Chondrocyte (in vitro differentiated cells): Measurements from ENCODE around the gene LRRC55. TPM values are rescaled to one million over a fixed set of nuclear protein-coding genes. Genes with fewer than 3 reads are reported as not detected.

Experiments used
- DNase-seq: peaks from one replicate; pipeline ENCODE4 v3.0.0; 2021; ENCODE audit warnings: mixed read lengths, low spot score
- H3K27ac Mint-ChIP-seq: one replicate; pipeline ENCODE4 v1.8.0; 2021; ENCODE audit warnings: mild to moderate bottlenecking, moderate library complexity, mixed read lengths; ENCODE audit not compliant: unreplicated experiment
- H3K27me3 Mint-ChIP-seq: 2 replicates; pipeline ENCODE4 v1.8.0; 2021; ENCODE audit warnings: low read depth, mixed read lengths
- H3K36me3 Mint-ChIP-seq: 2 replicates; pipeline ENCODE4 v1.8.0; 2021; ENCODE audit warnings: low read depth, mixed read lengths
- H3K4me1 Mint-ChIP-seq: 2 replicates; pipeline ENCODE4 v1.8.0; 2021; ENCODE audit warnings: low read depth, mild to moderate bottlenecking, mixed read lengths
- H3K4me3 Mint-ChIP-seq: one replicate; pipeline ENCODE4 v1.8.0; 2021; ENCODE audit warnings: mild to moderate bottlenecking, moderate library complexity, mixed read lengths; ENCODE audit not compliant: unreplicated experiment
- H3K9me3 Mint-ChIP-seq: 2 replicates; pipeline ENCODE4 v1.8.0; 2021; ENCODE audit warnings: low read depth, mixed read lengths
- total RNA-seq: library from RNA; stranded (reverse); gene quantifications from 3 replicates; pipeline ENCODE4 v1.2.1, GENCODE V29; 2021
- TF ChIP-seq, protein P1 (sequence below): fragments of 200-600 bp; sonication (generic); IDR thresholded peaks from 2 replicates; pipeline ENCODE4 v1.5.0; 2021; ENCODE audit warnings: antibody characterized with exemption, mild to moderate bottlenecking, moderate library complexity

The LRRC55 gene
- total RNA-seq, 1 donor from 2014 or later = not detected

DNA sequence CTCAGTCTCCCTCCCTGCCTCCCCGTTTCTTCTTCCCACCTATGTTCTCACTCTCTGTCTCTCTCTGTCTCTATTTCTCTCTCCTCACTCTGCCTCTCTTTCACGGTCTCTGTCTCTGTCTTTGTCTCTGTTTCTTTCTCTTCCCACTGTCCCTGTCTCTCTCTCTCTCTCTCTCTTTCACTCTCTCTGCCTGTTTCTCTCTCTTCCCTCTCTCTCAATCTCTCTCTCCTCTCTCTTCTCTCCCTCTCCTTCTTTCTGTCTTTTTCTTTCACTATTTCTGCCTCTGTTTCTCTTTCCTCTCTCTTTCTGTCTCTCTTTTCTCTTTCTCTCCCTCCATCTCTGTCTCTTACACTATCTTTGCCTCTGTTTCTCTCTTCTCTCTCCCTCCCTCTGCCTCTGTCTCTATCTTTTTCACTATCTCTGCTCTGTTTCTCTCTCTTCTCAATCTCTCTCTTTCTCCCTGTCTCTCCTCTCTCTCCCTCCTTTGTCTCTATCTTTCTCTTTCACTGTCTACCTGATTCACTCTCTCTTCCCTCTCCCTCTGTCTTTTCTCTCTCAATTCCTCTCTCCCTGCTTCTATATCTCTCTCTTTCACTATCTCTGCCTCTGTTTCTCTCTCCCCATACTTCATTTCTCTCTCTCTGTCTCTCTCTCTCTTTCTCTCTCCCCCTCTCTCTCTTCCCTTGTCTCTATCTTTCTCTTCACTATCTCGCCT lies 49.9 kb downstream of the LRRC55 start:
- no peaks in the 10 kb centered on the region for H3K4me1 Mint-ChIP-seq
- no peaks in the 10 kb centered on the region for H3K36me3 Mint-ChIP-seq
- H3K4me3 Mint-ChIP-seq = no peak overlapping the region
- H3K9me3 Mint-ChIP-seq = no peaks in the 10 kb centered on the region
- no peak overlapping the region for H3K27ac Mint-ChIP-seq
- peaks cover 73% of the 10 kb centered on the region for H3K27me3 Mint-ChIP-seq
- TF ChIP-seq, protein P1, sequence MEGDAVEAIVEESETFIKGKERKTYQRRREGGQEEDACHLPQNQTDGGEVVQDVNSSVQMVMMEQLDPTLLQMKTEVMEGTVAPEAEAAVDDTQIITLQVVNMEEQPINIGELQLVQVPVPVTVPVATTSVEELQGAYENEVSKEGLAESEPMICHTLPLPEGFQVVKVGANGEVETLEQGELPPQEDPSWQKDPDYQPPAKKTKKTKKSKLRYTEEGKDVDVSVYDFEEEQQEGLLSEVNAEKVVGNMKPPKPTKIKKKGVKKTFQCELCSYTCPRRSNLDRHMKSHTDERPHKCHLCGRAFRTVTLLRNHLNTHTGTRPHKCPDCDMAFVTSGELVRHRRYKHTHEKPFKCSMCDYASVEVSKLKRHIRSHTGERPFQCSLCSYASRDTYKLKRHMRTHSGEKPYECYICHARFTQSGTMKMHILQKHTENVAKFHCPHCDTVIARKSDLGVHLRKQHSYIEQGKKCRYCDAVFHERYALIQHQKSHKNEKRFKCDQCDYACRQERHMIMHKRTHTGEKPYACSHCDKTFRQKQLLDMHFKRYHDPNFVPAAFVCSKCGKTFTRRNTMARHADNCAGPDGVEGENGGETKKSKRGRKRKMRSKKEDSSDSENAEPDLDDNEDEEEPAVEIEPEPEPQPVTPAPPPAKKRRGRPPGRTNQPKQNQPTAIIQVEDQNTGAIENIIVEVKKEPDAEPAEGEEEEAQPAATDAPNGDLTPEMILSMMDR = no peak
- DNase-seq = no peak

DNA sequence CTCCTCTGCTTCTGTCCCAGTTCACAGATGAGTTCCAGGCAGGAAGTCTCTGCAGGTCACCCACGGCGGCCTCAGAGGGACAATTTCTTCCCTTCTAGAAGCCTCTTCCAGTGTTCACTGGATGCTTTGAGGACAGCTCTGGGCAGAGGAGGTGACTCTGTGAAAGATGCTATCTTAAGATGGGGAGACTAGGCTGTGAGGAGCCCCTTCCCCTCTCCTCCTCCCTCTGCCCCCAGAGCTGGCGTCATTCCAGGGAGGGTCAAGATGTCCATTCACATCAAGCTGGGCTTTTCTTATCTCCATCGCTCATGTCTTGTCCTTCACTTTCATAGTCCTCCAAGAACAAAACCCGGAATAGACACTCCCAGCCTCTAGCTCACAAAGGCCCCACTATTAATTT lies 51.9 kb downstream of the LRRC55 start:
- TF ChIP-seq, protein P1 = no peak
- Mint-ChIP-seq H3K27ac (no peak overlapping the region), H3K36me3 (no peaks in the 10 kb centered on the region), H3K4me1 (no peaks in the 10 kb centered on the region), H3K4me3 (no peak overlapping the region), H3K9me3 (no peaks in the 10 kb centered on the region), H3K27me3 (peaks cover 80% of the 10 kb centered on the region)
- no peak for DNase-seq

DNA sequence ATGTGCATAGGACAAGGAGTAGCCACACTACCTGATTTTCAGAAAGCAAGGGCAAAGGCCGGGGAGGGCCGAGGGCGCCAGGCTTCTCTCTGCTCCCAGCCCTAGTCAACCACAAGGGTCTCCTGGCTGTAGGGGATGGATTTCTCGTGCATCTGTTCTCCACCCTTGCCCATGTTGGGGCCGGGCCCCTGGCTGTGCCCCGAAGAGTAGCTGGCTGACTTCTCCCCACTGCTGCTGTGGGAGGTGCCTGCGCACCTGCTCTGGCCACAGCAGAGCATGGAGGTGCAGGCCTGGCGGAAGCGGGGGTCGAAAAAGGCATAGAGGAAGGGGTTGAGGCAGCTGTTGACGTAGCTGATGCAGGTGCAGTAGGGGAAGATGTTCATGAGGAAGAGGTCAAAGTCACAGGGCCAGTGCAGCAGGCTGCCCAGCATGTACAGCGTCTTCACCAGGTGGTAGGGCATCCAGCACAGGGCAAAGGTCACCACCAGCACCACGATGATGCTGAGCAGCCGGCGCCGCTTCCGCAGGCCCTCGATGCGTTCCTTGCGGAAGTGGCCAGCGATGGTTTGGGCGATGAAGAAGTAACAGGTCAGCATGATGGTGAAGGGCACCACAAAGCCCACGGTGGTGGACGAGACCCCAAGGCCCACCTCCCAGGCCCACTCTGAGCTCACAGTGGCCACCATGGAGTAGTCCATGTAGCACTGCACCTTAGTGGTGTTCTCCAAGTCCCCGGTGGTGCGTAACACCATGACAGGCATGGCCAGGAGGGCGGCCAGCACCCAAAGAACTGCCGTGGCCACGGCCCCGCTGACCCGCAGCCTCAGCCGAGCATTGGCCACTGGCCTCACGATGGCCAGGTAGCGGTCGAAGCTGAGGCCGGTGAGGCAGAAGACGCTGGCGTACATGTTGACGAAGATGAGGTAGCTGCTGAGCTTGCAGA lies 54.3 kb downstream of the LRRC55 start:
- Mint-ChIP-seq H3K27ac (no peak overlapping the region), H3K4me3 (no peak overlapping the region), H3K4me1 (no peaks in the 10 kb centered on the region), H3K9me3 (no peaks in the 10 kb centered on the region), H3K36me3 (no peaks in the 10 kb centered on the region), H3K27me3 (peaks cover 64% of the 10 kb centered on the region)
- DNase-seq = no peak
- TF ChIP-seq, protein P1 = no peak

DNA sequence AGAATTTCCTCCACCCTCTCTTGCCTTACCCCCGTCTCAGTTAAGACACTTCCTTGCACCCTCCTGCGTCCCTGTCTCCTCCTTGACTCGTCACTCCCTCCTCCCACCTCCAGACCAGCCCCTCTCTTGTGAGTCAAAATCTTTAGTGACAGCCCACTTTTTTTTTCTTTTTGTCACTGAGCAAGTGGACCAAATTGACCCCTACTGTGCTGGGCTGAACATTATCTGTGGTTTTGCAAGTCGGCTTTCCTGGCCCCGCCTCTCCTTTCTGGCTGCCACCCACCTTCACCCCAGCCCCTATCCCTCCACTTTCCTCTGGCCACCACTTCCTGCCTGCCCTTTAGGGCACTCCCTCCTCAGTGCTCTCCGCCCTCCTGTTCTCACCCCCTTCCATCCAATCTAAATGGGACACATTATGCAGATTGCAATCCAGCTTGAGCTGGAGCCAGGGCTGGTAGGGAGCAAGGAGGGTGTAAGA lies 55.5 kb downstream of the LRRC55 start, which contains the start of gene APLNR:
APLNR (minus strand) TSS at position 47 of the 478 bp plus-strand sequence. CDS start 246 bp downstream, outside the sequence.
- TF ChIP-seq, protein P1 = no peak
- Mint-ChIP-seq H3K9me3 (no peaks in the 10 kb centered on the region), H3K36me3 (no peaks in the 10 kb centered on the region), H3K4me3 (no peak within 1 kb of the TSS), H3K27me3 (peaks cover 55% of the 10 kb centered on the region), H3K4me1 (no peaks in the 10 kb centered on the region), H3K27ac (no peak within 1 kb of the TSS)
- no peak for DNase-seq

DNA sequence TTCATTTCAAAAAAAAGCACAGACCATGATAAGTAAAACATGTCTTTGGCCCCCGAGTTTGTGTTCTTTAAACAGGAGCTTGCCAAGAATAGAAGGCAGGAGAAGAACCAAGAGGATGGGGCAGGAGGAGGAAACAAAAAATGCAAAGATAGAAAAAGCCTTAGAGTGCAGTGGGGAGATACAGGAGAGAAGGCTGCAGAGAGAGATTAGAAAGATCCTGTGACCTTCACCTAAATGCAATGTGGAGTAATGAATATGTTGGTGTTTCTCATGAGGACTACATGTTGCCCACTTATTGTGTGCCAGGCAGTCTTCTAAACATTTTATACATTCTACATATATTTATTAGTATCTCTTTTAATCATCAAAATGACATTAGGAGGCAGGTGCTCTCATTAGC lies 57.6 kb downstream of the LRRC55 start:
- no peak overlapping the region for H3K4me3 Mint-ChIP-seq
- no peaks in the 10 kb centered on the region for H3K4me1 Mint-ChIP-seq
- no peaks in the 10 kb centered on the region for H3K9me3 Mint-ChIP-seq
- H3K27ac Mint-ChIP-seq = no peak overlapping the region
- no peak for DNase-seq
- TF ChIP-seq, protein P1 = no peak
- no peaks in the 10 kb centered on the region for H3K36me3 Mint-ChIP-seq
- H3K27me3 Mint-ChIP-seq = peaks cover 37% of the 10 kb centered on the region
